Neural progenitor cell (in vitro differentiated cells): ENCODE measurements around the gene CYB561. TPM values are rescaled to one million over a fixed set of nuclear protein-coding genes. Genes with fewer than 3 reads are reported as not detected.

ENCODE experiments used
- DNase-seq: peaks from one replicate; pipeline ENCODE4 v3.0.0-alpha.2; 2016; ENCODE audit warnings: low spot score
- H2AFZ ChIP-seq: fragments of 200-600 bp; sonication (generic); replicated peaks from 2 replicates; pipeline ENCODE4 v1.6.1; 2016; ENCODE audit warnings: antibody characterized with exemption
- H3F3A ChIP-seq: fragments of 200-600 bp; sonication (generic); 2 replicates; pipeline ENCODE4 v1.6.1; 2016; ENCODE audit warnings: antibody characterized with exemption, low read depth
- H3K27ac ChIP-seq: fragments of 200-600 bp; sonication (generic); 2 replicates; pipeline ENCODE4 v1.5.1; 2016; ENCODE audit warnings: mild to moderate bottlenecking
- H3K27me3 ChIP-seq: fragments of 200-600 bp; sonication (generic); 2 replicates; pipeline ENCODE4 v1.6.1; 2016; ENCODE audit warnings: mild to moderate bottlenecking, moderate library complexity
- H3K36me3 ChIP-seq: fragments of 200-600 bp; sonication (generic); 2 replicates; pipeline ENCODE4 v1.5.1; 2016
- H3K4me1 ChIP-seq: fragments of 200-600 bp; sonication (generic); 2 replicates; pipeline ENCODE4 v1.6.1; 2016; ENCODE audit warnings: mixed run types
- H3K4me2 ChIP-seq: fragments of 200-600 bp; sonication (generic); 2 replicates; pipeline ENCODE4 v1.6.1; 2016
- H3K4me3 ChIP-seq: fragments of 200-600 bp; sonication (generic); 2 replicates; pipeline ENCODE4 v1.5.1; 2016
- H3K79me2 ChIP-seq: fragments of 200-600 bp; sonication (generic); 2 replicates; pipeline ENCODE4 v1.6.1; 2016; ENCODE audit warnings: low read depth
- H3K9ac ChIP-seq: fragments of 200-600 bp; sonication (generic); 2 replicates; pipeline ENCODE4 v1.6.1; 2016
- H3K9me3 ChIP-seq: fragments of 200-600 bp; sonication (generic); 2 replicates; pipeline ENCODE4 v1.5.1; 2016; ENCODE audit warnings: low read depth
- H4K20me1 ChIP-seq: fragments of 200-600 bp; sonication (generic); 2 replicates; pipeline ENCODE4 v1.6.1; 2016; ENCODE audit warnings: low read depth
- H3K27ac Mint-ChIP-seq: 3 replicates; pipeline ENCODE4 v1.8.0; 2021; ENCODE audit warnings: mixed read lengths
- H3K27me3 Mint-ChIP-seq: 2 replicates; pipeline ENCODE4 v1.8.0; 2022; ENCODE audit warnings: low read depth, mild to moderate bottlenecking, inconsistent platforms, moderate library complexity, mixed read lengths; ENCODE audit not compliant: insufficient read depth
- H3K36me3 Mint-ChIP-seq: 3 replicates; pipeline ENCODE4 v1.8.0; 2021; ENCODE audit warnings: mixed read lengths
- H3K4me1 Mint-ChIP-seq: 3 replicates; pipeline ENCODE4 v1.8.0; 2021; ENCODE audit warnings: mixed read lengths
- H3K4me3 Mint-ChIP-seq: 3 replicates; pipeline ENCODE4 v1.8.0; 2021; ENCODE audit warnings: mild to moderate bottlenecking, moderate library complexity, mixed read lengths
- H3K9me3 Mint-ChIP-seq: 3 replicates; pipeline ENCODE4 v1.8.0; 2020; ENCODE audit warnings: mixed read lengths
- EZH2 ChIP-seq: fragments of 200-600 bp; sonication (generic); IDR thresholded peaks from 2 replicates; pipeline ENCODE4 v1.6.1; 2017; ENCODE audit warnings: antibody characterized with exemption, mild to moderate bottlenecking, moderate library complexity
- EZH2phosphoT487 ChIP-seq: fragments of 200-600 bp; sonication (generic); IDR thresholded peaks from 2 replicates; pipeline ENCODE4 v1.6.1; 2017; ENCODE audit warnings: antibody characterized with exemption
- total RNA-seq: library from RNA; depleted of rRNA; stranded (reverse); fragments of >200 nt; gene quantifications from 2 replicates; pipeline ENCODE4 v1.2.3, GENCODE V29; 2015; ENCODE audit warnings: low replicate concordance
- TF ChIP-seq, protein P1 (sequence below): fragments of 200-600 bp; sonication (generic); IDR thresholded peaks from 2 replicates; pipeline ENCODE4 v1.5.1; 2017; ENCODE audit warnings: antibody characterized with exemption, mild to moderate bottlenecking

The CYB561 gene
- total RNA-seq, 1 donor from 2014 or later, result 4.2 TPM

DNA sequence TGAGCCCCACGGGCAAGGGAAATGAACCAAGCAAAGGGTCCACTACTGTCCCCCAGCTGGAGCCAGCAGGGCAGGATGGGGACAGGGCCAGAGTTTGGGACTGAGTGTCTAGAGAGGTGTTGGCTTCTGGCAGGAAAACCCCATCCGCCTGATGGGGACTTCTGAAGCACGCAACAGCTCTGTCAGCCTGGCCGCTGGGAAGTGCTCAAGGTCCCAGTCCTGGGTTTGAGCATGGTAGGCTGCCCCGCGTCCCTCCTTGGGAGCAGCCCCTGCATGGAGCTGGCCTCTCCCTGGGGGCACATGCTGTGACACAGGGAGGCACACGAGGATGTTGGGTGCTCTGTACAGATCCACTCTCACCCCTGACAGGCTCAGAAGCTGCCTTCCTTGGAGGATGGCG, 45.3 kb upstream of the CYB561 start:
- Histone ChIP-seq H3K4me2 (no peak overlapping the region), H3K4me1 (no peaks in the 10 kb centered on the region), H3K27ac (no peak overlapping the region), H3K27me3 (no peaks in the 10 kb centered on the region), H3K79me2 (no peaks in the 10 kb centered on the region), H3K9ac (no peak overlapping the region), H4K20me1 (no peaks in the 10 kb centered on the region), H3K4me3 (no peak overlapping the region), H2AFZ (no peak overlapping the region), H3F3A (no peaks in the 10 kb centered on the region), H3K36me3 (no peaks in the 10 kb centered on the region), H3K9me3 (no peaks in the 10 kb centered on the region)
- DNase-seq, result no peak
- Mint-ChIP-seq H3K4me3 (no peak overlapping the region), H3K4me1 (no peaks in the 10 kb centered on the region), H3K27ac (no peak overlapping the region), H3K27me3 (peaks cover 7% of the 10 kb centered on the region), H3K36me3 (no peaks in the 10 kb centered on the region), H3K9me3 (no peaks in the 10 kb centered on the region)
- TF ChIP-seq, protein P1, sequence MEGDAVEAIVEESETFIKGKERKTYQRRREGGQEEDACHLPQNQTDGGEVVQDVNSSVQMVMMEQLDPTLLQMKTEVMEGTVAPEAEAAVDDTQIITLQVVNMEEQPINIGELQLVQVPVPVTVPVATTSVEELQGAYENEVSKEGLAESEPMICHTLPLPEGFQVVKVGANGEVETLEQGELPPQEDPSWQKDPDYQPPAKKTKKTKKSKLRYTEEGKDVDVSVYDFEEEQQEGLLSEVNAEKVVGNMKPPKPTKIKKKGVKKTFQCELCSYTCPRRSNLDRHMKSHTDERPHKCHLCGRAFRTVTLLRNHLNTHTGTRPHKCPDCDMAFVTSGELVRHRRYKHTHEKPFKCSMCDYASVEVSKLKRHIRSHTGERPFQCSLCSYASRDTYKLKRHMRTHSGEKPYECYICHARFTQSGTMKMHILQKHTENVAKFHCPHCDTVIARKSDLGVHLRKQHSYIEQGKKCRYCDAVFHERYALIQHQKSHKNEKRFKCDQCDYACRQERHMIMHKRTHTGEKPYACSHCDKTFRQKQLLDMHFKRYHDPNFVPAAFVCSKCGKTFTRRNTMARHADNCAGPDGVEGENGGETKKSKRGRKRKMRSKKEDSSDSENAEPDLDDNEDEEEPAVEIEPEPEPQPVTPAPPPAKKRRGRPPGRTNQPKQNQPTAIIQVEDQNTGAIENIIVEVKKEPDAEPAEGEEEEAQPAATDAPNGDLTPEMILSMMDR, result no peak
- TF ChIP-seq EZH2, result no peak
- no peak for TF ChIP-seq EZH2phosphoT487

DNA sequence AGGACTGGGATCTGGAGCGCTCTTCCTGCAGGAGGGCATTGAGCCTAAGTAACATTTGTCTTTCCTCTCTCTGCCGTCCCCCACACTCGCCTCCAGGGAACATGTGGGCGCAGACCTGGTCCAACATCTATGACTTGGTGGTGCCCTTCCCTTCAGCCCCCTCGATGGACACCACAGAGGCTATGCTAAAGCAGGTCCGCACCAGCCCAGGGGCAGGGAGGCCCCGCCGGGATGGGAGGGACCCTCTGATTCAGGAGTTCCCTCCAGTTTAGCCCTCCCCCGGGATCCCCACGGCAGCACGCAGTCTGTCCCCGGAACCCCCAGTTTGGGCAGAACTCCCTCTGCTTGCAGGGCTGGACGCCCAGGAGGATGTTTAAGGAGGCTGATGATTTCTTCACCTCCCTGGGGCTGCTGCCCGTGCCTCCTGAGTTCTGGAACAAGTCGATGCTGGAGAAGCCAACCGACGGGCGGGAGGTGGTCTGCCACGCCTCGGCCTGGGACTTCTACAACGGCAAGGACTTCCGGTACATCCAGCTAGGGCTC, 44.8 kb upstream of the CYB561 start:
- no peaks in the 10 kb centered on the region for H3K9me3 Mint-ChIP-seq
- no peak for DNase-seq
- H2AFZ ChIP-seq, result no peak overlapping the region
- no peak overlapping the region for H3K27ac Mint-ChIP-seq
- H3K79me2 ChIP-seq, result no peaks in the 10 kb centered on the region
- no peaks in the 10 kb centered on the region for H3F3A ChIP-seq
- TF ChIP-seq, protein P1, result no peak
- TF ChIP-seq EZH2 (no peak), EZH2phosphoT487 (no peak)
- no peaks in the 10 kb centered on the region for H3K4me1 ChIP-seq
- no peaks in the 10 kb centered on the region for H3K36me3 ChIP-seq
- H3K4me1 Mint-ChIP-seq, result no peaks in the 10 kb centered on the region
- no peak overlapping the region for H3K4me3 Mint-ChIP-seq
- no peak overlapping the region for H3K27ac ChIP-seq
- no peaks in the 10 kb centered on the region for H3K27me3 ChIP-seq
- no peaks in the 10 kb centered on the region for H3K9me3 ChIP-seq
- H4K20me1 ChIP-seq, result no peaks in the 10 kb centered on the region
- H3K36me3 Mint-ChIP-seq, result no peaks in the 10 kb centered on the region
- no peak overlapping the region for H3K4me2 ChIP-seq
- H3K27me3 Mint-ChIP-seq, result peaks cover 7% of the 10 kb centered on the region
- no peak overlapping the region for H3K4me3 ChIP-seq
- H3K9ac ChIP-seq, result no peak overlapping the region

DNA sequence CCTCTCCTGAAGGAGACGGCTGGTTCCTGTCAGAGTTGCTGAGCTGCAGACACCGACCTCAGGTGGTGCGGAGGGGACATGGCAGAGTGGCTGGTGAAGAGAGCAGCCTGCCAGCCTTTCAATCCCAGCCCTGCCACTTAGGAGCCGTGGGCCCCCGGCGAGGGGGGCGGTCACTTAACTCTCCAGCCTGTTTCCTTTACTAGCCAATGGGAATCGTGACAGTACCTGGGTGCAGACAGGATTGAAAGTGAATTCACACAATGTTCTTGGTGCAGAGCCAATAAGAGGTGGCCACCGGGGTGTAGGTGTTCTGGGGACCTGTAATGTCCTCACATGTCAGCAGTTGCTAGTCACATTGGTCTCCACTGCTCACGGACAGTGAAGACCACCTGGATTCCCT, 44.2 kb upstream of the CYB561 start:
- H4K20me1 ChIP-seq, result no peaks in the 10 kb centered on the region
- H3K79me2 ChIP-seq, result no peaks in the 10 kb centered on the region
- H3K27ac ChIP-seq, result no peak overlapping the region
- no peak overlapping the region for H3K9ac ChIP-seq
- no peaks in the 10 kb centered on the region for H3K27me3 ChIP-seq
- H3K27ac Mint-ChIP-seq, result no peak overlapping the region
- H3K4me2 ChIP-seq, result no peak overlapping the region
- no peaks in the 10 kb centered on the region for H3K9me3 Mint-ChIP-seq
- no peaks in the 10 kb centered on the region for H3K4me1 Mint-ChIP-seq
- H3K36me3 ChIP-seq, result no peaks in the 10 kb centered on the region
- TF ChIP-seq EZH2phosphoT487 (no peak), EZH2 (no peak)
- TF ChIP-seq, protein P1, result no peak
- no peaks in the 10 kb centered on the region for H3F3A ChIP-seq
- DNase-seq, result peak; percentile 38
- H2AFZ ChIP-seq, result peak overlapping the region; percentile 92
- no peaks in the 10 kb centered on the region for H3K36me3 Mint-ChIP-seq
- H3K27me3 Mint-ChIP-seq, result peaks cover 11% of the 10 kb centered on the region
- H3K4me3 Mint-ChIP-seq, result no peak overlapping the region
- no peaks in the 10 kb centered on the region for H3K9me3 ChIP-seq
- H3K4me1 ChIP-seq, result no peaks in the 10 kb centered on the region
- no peak overlapping the region for H3K4me3 ChIP-seq
